Stimulated activated CD8-positive, alpha-beta memory T cell treated with anti-CD3 and anti-CD28 coated beads, Interleukin-7, amount 100 ng/mL, for 48 hours (primary cell): ENCODE measurements around the gene TP53I11.
A peak's percentile ranks its signal among the peaks of the same experiment; 100 is the strongest.

Experiments
- DNase-seq, 2 donors: peaks; one replicate each; pipeline ENCODE4 v3.0.0-alpha.2; 2020; ENCODE audit warnings: low read depth in 1 of 2; ENCODE audit errors: extremely low read depth in 1 of 2

TP53I11 gene, protein sequence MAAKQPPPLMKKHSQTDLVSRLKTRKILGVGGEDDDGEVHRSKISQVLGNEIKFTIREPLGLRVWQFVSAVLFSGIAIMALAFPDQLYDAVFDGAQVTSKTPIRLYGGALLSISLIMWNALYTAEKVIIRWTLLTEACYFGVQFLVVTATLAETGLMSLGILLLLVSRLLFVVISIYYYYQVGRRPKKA

DNA sequence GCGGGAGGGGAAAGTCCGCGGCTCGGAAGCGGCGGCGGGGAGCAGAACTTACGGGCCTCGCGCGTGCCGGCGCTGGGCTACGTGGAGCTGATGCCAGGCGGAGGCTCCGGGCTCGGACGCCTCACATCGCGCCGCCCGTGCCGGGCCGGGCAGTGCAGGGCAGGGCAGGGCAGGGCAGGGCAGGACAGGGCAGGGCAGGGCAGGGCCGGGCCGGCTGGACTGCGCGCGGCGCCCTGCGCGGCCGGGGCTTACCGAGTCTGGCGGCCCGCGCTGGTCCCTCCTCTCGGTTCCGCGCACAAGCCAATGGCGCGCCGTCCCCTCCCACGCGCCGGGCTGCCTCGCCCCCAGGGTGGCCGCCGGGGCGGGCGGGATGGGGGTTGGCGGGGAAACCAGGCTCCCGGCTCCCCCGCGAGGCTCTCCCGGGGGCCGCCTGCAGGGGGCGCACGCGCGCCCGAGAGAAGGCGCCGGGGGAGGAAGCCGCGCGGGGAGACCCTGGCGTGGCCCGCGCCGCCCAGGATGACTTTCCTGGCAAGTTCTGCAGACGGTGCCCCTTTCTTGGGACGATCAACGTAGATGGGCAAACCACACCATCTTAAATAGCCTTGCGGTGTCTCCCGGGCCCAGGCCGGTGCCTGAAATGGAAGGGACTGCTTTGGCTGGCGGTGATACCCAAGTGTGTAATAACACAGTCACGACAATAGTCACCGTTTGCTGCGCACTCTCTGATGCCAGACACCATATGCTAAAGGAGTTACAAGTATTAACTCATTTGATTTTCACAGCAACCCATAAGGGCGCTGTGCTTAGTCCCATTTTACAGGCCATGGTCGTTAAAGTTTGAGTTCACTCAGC, at the start of gene TP53I11:
Gene TP53I11, minus strand, starts transcription at position 259 of the 852 bp plus-strand sequence. CDS start 12,548 bp downstream, outside the sequence.
- peak; percentile 47 to 55 for DNase-seq

DNA sequence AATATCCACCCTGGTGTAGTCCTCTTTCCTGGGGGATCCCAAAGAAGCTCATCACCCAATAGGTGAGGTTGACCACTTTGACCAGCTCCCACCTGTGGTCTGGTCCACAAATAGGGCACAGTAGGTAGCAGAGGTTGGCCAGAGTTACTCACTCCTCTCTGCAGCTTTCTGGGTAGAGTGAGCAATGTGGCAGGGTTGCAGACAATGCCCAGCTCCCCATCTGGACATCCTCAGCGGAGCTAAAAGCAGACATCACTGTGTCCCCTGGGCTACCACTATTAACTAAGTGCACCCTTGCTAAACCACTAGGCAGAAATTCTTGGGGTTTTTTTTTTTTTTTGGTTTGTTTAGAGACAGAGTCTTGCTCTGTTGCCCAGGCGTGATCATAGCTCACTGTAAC, 48.4 kb upstream of the TP53I11 start:
- no peak for DNase-seq

DNA sequence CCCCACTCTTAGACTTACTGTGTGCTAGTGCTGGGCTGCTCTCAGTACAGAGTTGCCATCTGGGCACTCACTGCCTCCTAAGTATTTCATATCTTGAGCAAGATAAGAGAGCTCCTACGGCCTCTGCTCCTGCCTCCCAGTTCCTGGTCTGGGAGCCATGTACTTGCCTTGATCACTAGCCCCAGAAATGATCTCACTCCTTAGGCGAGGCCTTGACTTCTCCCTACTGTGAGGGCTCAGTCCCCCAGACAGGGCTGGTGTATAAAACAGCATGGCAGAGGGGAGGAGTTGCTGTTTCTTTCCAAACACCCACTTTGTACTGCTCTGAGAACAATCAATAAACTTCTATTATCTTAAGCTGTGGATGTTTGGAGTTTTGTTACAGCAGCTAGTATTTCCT, 47.4 kb upstream of the TP53I11 start:
- no peak for DNase-seq

DNA sequence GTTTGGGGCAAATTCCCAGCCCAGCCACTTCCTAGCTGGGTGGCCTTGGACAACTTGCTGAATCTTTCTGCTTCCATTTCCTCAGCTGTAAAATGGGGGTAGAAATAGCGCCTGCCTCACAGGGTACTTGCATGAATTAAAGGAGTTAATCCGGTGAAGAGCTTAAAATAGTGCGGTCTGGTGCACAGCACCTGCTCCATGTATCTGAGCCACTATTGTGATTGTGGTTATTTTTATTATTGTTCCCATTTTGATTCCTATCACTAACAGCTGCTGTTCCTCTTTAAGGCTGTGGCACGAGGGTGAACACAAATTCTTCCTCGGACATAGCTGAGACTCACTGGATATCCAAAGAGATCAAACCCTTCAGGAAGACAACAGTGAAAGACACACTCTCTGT, 46.9 kb upstream of the TP53I11 start:
- no peak for DNase-seq

DNA sequence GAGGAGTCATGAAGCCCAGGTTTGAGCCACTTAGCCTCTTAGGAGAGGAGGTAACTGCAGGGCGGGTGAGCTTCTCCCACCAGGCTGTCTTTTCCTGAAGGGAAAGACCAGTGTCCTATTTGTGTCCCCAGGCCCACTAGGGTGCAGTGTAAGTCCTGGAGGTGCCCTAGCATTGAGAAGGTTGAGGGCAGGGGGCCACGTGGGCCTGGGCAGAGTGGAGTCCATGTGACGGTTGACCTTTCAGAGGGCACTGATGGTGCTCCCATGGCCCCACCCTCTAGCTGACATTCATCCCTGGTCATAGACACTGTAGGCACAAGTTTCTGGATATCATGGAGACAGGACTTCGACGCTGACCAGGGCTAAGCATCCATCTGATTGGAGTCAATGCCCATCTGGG, 44.1 kb upstream of the TP53I11 start:
- no peak for DNase-seq

DNA sequence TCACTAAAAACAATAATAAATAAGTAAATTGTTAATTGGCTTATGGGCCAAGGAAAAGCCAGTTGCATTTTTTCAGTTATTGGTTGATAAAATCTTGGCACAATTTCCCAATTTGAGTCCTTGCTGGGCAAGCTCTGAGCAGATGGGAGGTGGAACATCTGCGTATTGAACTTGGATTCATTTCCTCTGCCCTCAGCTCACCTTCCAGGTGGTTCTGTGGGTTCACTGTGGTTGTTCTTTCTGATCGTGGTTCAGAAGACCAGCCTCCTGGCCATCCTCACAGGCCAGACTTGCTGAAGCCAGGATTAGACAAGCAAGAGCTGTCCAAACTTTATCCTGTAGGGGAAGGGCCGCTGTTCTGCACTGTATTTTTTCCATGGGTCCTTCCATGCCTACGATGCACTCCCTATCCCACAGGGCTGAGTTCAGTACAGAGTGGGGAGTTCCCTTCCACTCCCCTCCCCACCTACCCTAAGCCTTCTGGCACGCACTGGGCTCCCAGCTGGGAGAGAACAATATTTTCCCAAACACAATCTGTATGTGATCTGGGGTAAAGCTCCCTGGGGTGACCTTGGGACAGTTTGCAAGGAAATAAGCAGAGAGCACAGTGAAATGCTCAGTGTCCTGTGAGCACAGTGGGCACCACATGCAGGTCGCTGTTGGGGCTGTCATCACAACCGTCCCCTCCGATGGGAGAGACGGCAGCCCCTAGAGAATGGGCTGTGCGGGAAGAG, 43.5 kb upstream of the TP53I11 start:
- DNase-seq: no peak

DNA sequence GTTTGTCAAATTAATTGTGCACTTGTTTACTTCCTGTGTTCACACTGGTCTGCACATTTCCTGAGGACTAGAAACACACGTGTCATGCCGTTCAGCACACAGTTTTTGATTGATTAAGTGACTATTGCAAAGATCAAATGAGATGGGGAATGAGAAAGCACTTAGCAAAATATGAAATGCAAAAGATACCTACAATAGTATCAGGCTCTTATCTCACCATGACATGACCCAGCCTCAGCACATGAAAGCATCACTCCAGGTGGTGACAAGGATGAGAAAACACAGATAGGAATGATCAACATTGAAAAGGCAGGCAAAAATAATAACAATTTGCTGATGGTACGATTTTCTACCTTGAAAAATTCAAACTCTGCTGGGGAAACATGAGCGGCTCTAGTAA, 42.1 kb upstream of the TP53I11 start:
- no peak for DNase-seq

DNA sequence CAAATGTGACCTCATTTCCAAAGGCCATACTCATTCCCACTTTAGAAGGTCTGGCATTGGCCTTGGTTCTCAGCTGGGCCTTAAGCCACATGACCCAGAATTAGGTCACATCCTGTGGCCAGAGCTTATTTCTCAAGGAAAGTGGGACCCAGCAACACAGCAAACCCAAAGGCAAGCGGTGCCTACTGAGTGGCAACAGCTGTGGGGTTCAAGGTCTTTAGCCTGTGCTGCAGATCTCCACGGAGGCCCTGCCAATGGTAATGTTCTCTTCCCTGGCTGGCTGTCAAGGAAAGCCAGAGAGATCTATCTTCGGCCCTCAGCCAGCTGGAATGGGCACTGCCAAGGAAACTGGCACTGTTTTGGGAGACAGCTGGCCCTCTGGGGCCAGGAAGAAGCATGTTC, 41.5 kb upstream of the TP53I11 start:
- no peak for DNase-seq

DNA sequence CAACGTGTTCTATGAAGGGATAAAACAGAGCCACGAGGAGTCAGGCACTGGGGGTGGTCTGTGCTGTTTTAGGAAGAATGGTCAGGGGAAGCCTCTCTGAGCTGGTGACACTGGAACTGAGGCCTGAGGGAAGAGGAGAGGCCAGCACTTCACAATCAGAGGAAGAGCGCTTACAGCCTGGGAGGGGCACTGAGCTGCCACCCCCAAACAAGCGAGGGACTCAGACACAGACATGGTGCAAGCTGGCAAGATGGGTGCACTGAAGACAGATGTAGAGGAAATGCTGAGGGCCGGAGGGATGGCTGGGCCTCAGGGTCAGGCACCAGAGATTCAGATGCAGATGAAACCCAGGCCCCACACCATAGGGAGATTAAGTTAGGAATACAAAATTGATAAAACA, 40.0 kb upstream of the TP53I11 start:
- DNase-seq: no peak

DNA sequence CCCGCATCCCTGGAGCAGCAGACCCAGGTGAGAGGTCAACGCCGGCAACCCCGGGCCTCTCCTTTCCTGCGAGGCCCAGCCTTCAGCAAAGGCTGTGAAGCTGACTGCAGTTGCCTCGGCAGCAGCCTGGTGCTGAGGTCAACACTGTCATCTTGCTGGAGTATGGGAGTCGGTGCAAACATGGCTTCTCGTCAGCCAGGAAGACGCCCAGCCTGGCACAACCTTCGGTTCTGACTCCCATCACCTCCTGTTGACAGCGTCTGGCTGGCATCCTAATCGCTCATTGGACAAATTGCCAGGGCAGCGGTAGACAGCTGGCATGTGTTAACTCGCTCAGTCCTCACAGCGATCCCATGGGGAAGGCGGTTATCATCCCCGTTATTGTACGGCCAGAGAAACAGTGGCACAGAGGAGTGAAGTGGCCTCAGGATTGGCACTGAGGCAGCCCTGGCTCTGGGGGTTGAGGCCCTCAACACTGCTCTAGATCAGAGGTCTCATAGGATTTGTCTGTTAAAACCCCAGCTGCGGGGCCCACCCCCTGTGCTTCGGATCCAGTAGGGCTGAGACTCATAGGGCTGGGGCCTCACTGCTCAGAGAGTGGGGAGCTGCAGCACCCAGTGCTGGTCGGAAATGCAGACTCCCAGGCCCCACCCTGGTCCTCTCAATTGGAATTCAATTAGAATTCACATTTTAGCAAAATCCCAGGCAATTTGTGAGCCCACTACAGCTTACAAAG, 39.3 kb upstream of the TP53I11 start:
- DNase-seq: no peak

DNA sequence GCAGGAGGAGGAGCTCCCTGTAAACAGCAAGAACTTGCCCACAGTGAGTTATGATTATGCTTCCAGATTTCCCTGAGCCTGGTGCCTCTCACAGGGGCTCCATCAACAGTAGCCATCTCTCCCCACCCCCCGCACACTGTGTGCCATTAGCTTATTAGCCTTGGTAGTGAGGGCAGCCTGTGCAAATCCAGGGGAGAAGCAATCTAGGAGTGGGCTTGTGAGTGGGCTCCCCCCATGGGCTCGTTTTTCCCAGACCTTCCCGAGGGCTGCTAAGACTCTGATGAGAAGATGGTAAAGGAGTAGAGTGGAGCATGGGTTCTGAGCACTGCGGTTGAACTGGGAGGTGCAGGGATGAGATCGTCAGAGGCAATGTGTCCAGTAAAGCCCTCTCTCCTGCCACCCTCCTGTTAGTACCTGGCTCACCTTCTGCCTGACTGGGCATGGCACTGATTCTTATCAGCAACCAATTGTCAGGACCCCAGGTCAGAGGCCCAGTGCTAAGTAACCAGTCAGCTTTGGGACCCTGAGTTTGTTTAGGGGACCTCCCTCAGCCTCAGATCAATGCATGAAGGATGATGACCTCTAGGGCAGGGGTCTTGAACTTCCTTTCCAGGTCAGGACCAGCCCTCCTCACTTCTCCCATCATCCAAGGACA, 38.4 kb upstream of the TP53I11 start:
- no peak for DNase-seq

DNA sequence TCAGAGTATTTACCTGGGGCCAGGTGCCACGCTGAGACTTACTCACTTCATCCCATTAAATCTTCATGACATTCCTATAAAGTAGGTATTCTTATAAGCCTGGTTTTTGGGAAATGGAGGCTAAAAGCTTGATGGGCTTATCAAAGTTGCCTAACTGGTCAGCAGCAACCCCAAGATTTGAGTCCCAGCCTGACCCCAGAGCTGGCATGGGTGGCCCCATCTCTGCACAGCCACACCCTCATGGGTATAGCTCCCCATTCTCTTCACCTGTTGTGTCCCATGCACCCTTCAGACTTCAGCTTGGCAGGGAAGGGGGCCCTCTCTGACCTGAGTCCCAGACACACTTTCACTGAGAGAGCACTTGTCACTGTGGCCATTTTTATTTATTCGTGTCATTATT, 37.4 kb upstream of the TP53I11 start:
- no peak for DNase-seq

DNA sequence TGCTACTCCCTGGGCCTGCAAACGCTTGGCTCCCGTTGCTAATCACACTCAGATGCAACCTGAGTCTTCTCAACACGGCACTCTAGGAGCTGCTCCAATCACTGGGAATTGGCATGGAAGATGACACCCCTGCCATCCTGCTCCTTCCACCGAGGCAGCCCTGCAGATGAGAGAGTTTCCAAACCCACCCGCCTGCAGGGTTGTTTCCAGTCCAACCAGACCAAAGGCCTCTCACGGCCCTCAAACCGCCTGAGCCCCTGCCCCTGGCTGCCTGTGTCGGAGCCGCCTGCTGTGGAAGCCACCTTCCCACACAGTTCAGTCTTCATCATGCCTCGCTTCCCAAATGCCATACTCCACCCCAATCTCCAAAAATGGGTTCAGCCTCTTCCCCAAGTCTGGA, 36.8 kb upstream of the TP53I11 start:
- DNase-seq: no peak

DNA sequence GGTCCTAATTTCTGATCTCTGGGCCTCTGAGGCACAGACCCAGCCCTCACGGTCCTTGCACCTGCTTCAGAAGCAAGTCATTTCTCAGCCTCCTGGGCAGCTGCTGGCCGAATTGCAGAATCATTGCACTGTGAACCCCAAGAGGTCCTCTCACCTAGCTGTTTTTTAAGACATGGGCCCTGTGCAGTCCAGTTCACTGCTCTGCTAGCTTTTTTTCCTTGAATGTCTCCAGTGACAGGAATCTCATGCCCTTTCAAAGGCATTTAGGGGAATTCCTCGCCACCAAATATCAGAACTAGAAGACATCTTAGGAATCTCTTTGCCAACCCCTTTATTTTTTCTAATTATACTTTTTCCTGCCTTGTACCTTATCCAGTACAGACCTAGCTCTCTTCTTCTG, 35.6 kb upstream of the TP53I11 start:
- no peak for DNase-seq

DNA sequence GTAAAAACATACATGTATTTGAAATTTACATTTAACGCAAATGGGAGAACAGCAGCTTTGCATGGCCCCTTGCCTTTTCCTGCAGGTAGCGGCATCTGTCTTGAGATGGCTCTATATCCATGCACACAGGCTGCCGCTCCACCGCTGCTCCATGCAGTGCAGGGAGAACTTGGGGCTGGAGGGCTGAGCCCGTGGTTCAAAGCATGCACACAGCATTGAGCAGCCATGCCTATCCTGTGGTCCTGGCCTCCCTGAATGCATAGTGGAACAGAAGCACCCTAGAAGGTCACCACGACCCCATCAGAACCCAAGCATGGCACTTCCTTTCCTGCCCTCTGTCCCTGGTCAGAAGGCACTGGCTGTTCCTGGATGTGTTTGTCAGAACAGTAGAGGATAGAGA, 35.0 kb upstream of the TP53I11 start:
- no peak for DNase-seq

DNA sequence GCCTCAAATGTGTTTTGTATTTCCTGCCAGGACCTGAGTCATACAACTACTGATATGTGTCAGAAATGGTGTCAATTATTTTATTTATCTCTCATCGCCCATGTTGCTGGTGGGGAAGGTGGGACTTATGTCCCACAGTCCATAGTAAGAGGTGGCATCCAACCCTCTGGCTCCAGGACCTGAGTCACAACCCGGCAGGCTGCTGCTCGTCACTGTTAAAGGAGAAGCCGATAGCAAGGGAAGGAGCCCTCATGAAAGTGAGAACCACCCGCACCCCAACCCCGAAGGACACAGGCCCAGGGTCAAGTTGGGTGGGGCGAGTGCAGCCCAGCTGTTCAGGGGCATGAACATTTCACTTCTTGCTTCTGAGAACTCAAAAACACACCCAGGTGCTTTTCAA, 33.1 kb upstream of the TP53I11 start:
- DNase-seq: no peak

DNA sequence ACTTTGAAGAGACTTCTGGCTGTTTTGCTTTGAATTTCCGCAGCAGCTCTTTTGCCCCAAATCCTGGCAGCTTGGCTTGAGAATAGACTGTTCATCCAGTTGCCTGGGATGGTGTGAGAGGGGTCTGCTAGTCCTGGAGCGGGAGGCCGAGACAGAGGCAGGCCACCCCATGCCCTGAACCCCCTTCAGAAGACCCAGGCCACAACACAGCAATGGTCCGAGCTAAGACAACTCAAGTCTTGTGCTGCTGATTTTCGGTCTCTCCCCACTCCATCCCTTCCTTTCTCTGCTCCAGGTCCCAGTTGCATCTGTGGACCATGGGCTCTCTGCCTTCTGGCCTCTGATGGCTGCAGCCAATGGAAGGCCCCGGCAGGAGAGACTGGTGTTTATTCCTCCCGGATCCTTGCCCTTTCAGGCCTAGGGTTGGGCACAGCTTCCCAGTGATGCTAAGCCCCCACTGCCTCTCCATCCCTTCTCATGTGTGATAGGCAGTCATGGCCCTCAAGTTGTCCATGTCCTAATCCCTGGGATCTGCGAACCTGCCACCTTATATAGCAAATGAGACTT, 31.9 kb upstream of the TP53I11 start:
- no peak for DNase-seq

DNA sequence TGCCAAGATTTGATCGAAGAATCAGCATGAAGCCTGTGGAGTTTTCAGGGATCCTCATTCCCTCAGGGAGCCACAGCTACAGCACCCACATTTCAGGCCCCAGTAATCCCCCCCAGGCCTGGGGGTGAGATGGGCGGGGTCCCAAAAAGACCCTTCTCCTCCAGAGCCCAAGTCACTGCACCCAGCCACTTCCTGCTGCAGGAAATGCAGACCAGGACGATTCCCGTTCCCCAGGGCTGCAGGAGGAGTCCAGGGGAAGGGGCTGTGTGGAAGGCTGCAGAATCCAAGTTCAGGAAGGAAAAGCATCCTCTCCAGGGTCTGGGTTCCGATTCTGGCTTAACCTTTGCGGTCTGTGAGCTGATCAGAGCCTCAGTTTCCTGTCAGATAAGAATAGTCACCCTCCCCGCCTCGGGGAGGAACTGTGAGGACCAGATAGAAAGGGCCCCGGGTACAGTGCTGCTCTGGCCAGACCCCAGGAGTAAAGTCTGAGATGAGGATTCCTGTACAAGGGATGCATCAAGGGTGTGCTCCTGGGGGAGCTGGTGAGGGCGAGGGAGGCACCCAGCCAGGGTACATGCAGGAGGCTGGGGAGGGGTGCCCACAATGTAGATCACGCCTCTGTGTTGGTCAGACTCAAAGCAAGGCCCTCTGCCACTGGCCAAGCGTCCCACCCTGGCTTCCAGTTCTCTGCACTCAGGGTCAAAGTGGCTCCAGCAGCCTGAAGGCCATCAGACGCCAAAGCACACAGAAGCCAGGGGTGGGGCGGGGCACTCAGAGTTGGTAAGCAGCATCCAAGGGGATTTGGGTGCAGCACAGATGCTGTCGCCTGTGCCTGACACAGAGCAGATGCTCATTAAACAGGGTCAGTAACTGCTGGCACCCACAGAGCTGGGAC, 30.1 kb upstream of the TP53I11 start:
- no peak for DNase-seq
